GM12878 (cell line): ENCODE results near the gene ZNF423. TPM values are rescaled to one million over a fixed set of nuclear protein-coding genes. Genes with fewer than 3 reads are reported as not detected.

Experiments used
- ATAC-seq: fragments of 200-7000 bp; cut with Tn5 transposase; 3 replicates; pipeline ENCODE4 v1.9.1; 2020; ENCODE audit warnings: mild to moderate bottlenecking, moderate library complexity
- BruUV-seq: library from RNA; stranded (reverse); fragments of 400-500 nt; replicated peaks from 2 replicates; lab custom pipeline; 2021; lab: Mats Ljungman, UMichigan
- CTCF ChIA-PET: fragments of 300-600 bp; sonication (Branson Sonifier 250); formaldehyde crosslinking; extraction: SDS; loops from one replicate; lab custom pipeline; 2021; ENCODE audit warnings: inconsistent platforms; lab: Yijun Ruan, JAX
- POLR2A ChIA-PET: fragments of 350-600 bp; formaldehyde crosslinking; extraction: SDS; loops from one replicate; lab custom pipeline; 2021; ENCODE audit warnings: inconsistent platforms; lab: Charles Lee
- RAD21 ChIA-PET: fragments of 300-600 bp; sonication (Branson Sonifier 250); formaldehyde crosslinking; loops from one replicate; lab custom pipeline; 2023; ENCODE audit warnings: antibody characterized with exemption; ENCODE audit not compliant: unreplicated experiment; lab: Charles Lee
- SMC1A ChIA-PET: fragments of 300-600 bp; sonication (Branson Sonifier 250); formaldehyde crosslinking; loops from one replicate; lab custom pipeline; 2023; ENCODE audit not compliant: unreplicated experiment, uncharacterized antibody; lab: Charles Lee
- DNase-seq: peaks from one replicate; pipeline ENCODE4 v3.0.0-alpha.2; 2011; ENCODE audit warnings: low read depth, low spot score
- FAIRE-seq: peaks from 3 replicates; lab custom pipeline; 2011; peaks lifted over from hg19 to GRCh38; lab: Jason Lieb, UNC
- H2AFZ ChIP-seq: 2 replicates; pipeline ENCODE4 v1.6.0; 2011; ENCODE audit warnings: low read depth, low read length, control low read depth; ENCODE audit not compliant: control insufficient read depth
- H3K27ac ChIP-seq: 2 replicates; pipeline ENCODE4 v1.5.1; 2011; ENCODE audit warnings: control low read depth; ENCODE audit not compliant: control insufficient read depth, insufficient read depth
- H3K27me3 ChIP-seq, 2 experiments: replicated peaks in 1 of 2; 2 replicates each; pipeline versions ENCODE4 v1.6.0 to v1.6.1; 2011; ENCODE audit warnings: low read length in 1 of 2; ENCODE audit not compliant: control insufficient read depth in 2 of 2, insufficient read depth in 2 of 2
- H3K36me3 ChIP-seq, 2 experiments: 2 replicates each; pipeline ENCODE4 v1.5.1; 2011; ENCODE audit warnings: low read length in 1 of 2; ENCODE audit not compliant: control insufficient read depth in 2 of 2, insufficient read depth in 2 of 2
- H3K4me1 ChIP-seq: 2 replicates; pipeline ENCODE4 v1.6.1; 2011; ENCODE audit warnings: mild to moderate bottlenecking, low read length, moderate library complexity, mixed read lengths; ENCODE audit not compliant: control insufficient read depth, insufficient read depth
- H3K4me2 ChIP-seq: 2 replicates; pipeline ENCODE4 v1.6.0; 2011; ENCODE audit warnings: control low read depth; ENCODE audit not compliant: control insufficient read depth, insufficient read depth
- H3K4me3 ChIP-seq: fragments of 200-600 bp; sonication (generic); 2 replicates; pipeline ENCODE4 v1.5.1; 2016
- H3K79me2 ChIP-seq: 2 replicates; pipeline ENCODE4 v1.6.0; 2011; ENCODE audit warnings: low read length; ENCODE audit not compliant: control insufficient read depth, insufficient read depth
- H3K9ac ChIP-seq: 2 replicates; pipeline ENCODE4 v1.8.0; 2011; ENCODE audit warnings: low read length, control low read depth, mixed read lengths; ENCODE audit not compliant: control insufficient read depth, insufficient read depth
- H3K9me3 ChIP-seq: replicated peaks from 3 replicates; pipeline ENCODE4 v1.5.1; 2011; ENCODE audit warnings: mild to moderate bottlenecking, low read length; ENCODE audit not compliant: control insufficient read depth, insufficient read depth
- H4K20me1 ChIP-seq: 2 replicates; pipeline ENCODE4 v1.6.0; 2011; ENCODE audit not compliant: control insufficient read depth, insufficient read depth
- ATF7 ChIP-seq: fragments of 450-650 bp; IDR thresholded peaks from 2 replicates; pipeline ENCODE4 v1.6.1; 2016; ENCODE audit warnings: low read depth, mild to moderate bottlenecking
- BHLHE40 ChIP-seq, 2 experiments: fragments of 450-650 bp in 1 of 2; IDR thresholded peaks; 2 replicates each; pipeline ENCODE4 v1.6.1; 2011 to 2017; ENCODE audit warnings: low read depth in 2 of 2, borderline replicate concordance in 1 of 2, improper control_type of control experiment in 1 of 2, low read length in 1 of 2, mild to moderate bottlenecking in 1 of 2
- EED ChIP-seq: sonication (generic); IDR thresholded peaks from 2 replicates; pipeline ENCODE4 v1.6.1; 2016; ENCODE audit warnings: antibody characterized with exemption, low read depth
- PAX5 ChIP-seq: IDR thresholded peaks from 2 replicates; pipeline ENCODE4 v1.6.1; 2011; ENCODE audit warnings: low read depth, low read length, borderline replicate concordance
- PKNOX1 ChIP-seq: fragments of 450-650 bp; IDR thresholded peaks from 2 replicates; pipeline ENCODE4 v1.6.1; 2016; ENCODE audit warnings: mild to moderate bottlenecking
- TCF7 ChIP-seq: IDR thresholded peaks from 2 replicates; pipeline ENCODE4 v1.6.1; 2014; ENCODE audit warnings: antibody characterized with exemption, borderline replicate concordance
- ZBTB11 ChIP-seq: fragments of 450-650 bp; formaldehyde crosslinking; IDR thresholded peaks from 2 replicates; pipeline ENCODE4 v1.5.0; 2022; ENCODE audit warnings: mild to moderate bottlenecking, missing genetic modification characterization
- WGBS: methylation state at CpG from one replicate; pipeline ENCODE4 v1.1.6; 2016; ENCODE audit warnings: low lambda C conversion rate; ENCODE audit not compliant: insufficient replicate concordance, insufficient coverage; ENCODE audit errors: missing lambda C conversion rate; 5-methylcytosine and 5-hydroxymethylcytosine counted together
- in situ Hi-C: fragments of 300-500 bp; cut with MboI; formaldehyde crosslinking; loops from 9 replicates; pipeline ENCODE4 v1.14.3; 2018; ENCODE audit warnings: mixed read lengths
- intact Hi-C: fragments of 100-400 bp; cut with micrococcal nuclease; formaldehyde crosslinking; loops from one replicate; pipeline ENCODE4 v1.14.2; 2022; ENCODE audit not compliant: unreplicated experiment
- polyA plus RNA-seq, 11 experiments: library from polyadenylated mRNA; depleted of rRNA in 4 of 11; unstranded in 6 of 11; stranded (reverse) in 5 of 11; fragments of >200 nt; fragmentation: Nextera tagmentation in 4 of 11; fragmentation: Illumina TruSeq in 1 of 11; extraction: Ambion mirVana in 4 of 11; extraction: Trizol in 1 of 11; gene quantifications; 1 replicate in 1 of 11; 2 replicates in 10 of 11; pipeline versions ENCODE4 v1.2.1 to v1.2.3, GENCODE V29; 2011 to 2016; ENCODE audit warnings: inconsistent platforms in 2 of 11, missing spikeins in 2 of 11, low read depth in 1 of 11
- total RNA-seq, 4 experiments: library from RNA; depleted of rRNA in 3 of 4; stranded (reverse); fragments of >200 nt in 3 of 4; fragmentation: Illumina TruSeq in 1 of 4; extraction: Trizol in 1 of 4; gene quantifications; 2 replicates each; pipeline versions ENCODE4 v1.2.1 to v1.2.3, GENCODE V29; 2013 to 2021

Gene ZNF423
- total and polyA plus RNA-seq, 10 of the 15 experiments (the other 5 are each of a cell fraction or from before 2014, with no cell fraction given), result 0.03 to 0.64 (median 0.10) TPM

GRCh38 chr16:49843758-49844157 lies 12.2 kb downstream of the ZNF423 start (continued):
- no peak for TF ChIP-seq EED
- TF ChIP-seq ATF7, result no peak
- TF ChIP-seq BHLHE40 (IDR thresholded peaks at IDR 0.05; ENCODE audit: borderline replicate concordance in 1 of 2, low read depth in 2 of 2, low read length in 1 of 2), result no peak
- no peak for TF ChIP-seq PAX5
- no peak for TF ChIP-seq ZBTB11 (CRISPR knock-in tag)
- TF ChIP-seq TCF7, result no peak

- ChIA-PET RAD21 (no interaction called here), CTCF (no interaction called here), POLR2A (no interaction called here), SMC1A (no interaction called here)
- peaks cover 8 to 11% of the 10 kb centered on the region in 2 experiments; a peak in 3 of 4 replicates for H3K27me3 ChIP-seq
- H3K4me2 ChIP-seq, result no peak overlapping the region
- intact Hi-C loops, result no loop called here
- no peaks in the 10 kb centered on the region for H3K9me3 ChIP-seq
- BruUV-seq, result no TSS peak
- no peak overlapping the region for H2AFZ ChIP-seq
- DNase-seq (no peak), FAIRE-seq (no peak), ATAC-seq (no peak)
- TF ChIP-seq PKNOX1, result no peak
- no peaks in the 10 kb centered on the region for H3K36me3 ChIP-seq
- no peaks in the 10 kb centered on the region for H3K4me1 ChIP-seq
- H3K27ac ChIP-seq, result no peak overlapping the region
- in situ Hi-C loops, result no loop called here
- H3K9ac ChIP-seq, result no peak overlapping the region
- H4K20me1 ChIP-seq, result no peaks in the 10 kb centered on the region
- no peak overlapping the region for H3K4me3 ChIP-seq
- H3K79me2 ChIP-seq, result no peaks in the 10 kb centered on the region
- 29% methylated on average over 4 of the region's 4 CpGs for WGBS
Observed at GRCh38 chr16:49842972-49843371, 12.9 kb downstream of the ZNF423 start.
